Dedifferentiated amniotic fluid mesenchymal stem cell (primary cell): ENCODE results near the gene GLB1L3.

ENCODE experiments used
- DNase-seq: peaks from one replicate; pipeline ENCODE4 v3.0.0-alpha.2; 2016; ENCODE audit errors: extremely low spot score

GLB1L3 gene

DNA sequence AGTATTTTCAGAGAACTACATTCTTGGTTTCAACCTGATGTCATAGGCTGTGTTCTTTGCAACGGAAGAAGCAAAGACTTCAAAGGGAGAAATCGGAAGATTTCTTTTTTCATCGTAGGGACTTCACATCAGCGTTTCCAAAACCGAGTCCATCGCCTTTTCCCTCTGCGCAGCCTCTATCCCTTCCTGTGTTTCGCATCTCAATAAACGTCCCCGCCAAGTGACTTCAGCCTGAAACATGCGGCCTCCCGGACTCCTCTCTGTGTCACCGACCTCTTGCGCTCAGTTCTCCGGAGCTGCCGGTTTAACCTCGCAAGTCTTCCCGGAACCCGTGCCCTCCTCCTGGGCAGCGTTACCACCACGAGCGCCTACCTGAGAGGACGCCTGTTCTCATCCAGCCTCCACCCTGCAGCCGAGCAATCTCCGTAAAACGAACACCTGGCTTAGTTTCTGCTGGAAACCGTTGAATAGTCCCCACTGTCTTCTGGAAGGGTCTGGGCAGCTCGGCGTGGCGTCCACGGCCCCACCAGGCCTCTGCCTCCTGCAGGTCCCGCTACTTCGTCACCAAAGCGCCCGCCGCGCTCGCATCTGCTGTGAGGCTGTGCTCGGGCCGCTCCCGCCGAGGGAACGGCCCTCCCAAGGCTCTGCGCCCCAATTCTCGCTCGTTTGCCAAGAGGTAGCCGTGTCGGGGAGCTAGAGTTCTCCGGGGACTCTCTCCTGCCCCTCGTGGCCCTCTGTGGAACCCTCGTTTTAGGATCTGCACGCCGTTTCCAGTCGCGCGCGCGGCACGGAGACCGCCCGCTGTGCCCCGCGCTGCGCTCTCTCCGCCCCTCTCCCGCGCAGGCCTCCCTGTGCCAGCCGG, at the start of gene GLB1L3:
Gene GLB1L3, plus strand, starts transcription at position 846 of the 862 bp plus-strand sequence. CDS start 362 bp downstream, outside the sequence.
- no peak for DNase-seq

- DNase-seq: no peak
Measured at GRCh38 chr11:134226806-134227325, 49.3 kb upstream of the GLB1L3 start.

DNA sequence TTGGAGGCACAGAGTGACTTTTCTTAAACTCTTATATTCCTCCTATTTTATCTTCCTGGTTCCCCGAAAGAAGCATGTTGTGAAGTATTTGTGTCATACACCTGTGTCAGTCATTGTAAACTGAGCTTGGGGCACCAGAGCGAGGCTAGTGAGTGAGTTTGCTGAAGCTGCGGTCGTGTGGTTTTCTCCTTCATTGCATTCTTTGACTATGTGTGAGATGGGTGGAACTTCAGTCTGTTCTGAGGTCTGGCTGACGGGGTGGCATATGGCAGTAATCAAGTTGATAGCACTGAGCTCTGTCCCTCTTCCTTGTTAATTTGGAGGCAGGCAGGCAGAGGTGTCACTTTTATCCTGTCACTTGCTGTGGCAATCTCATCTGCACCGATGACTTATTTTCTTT, 47.6 kb upstream of the GLB1L3 start:
- no peak for DNase-seq

DNA sequence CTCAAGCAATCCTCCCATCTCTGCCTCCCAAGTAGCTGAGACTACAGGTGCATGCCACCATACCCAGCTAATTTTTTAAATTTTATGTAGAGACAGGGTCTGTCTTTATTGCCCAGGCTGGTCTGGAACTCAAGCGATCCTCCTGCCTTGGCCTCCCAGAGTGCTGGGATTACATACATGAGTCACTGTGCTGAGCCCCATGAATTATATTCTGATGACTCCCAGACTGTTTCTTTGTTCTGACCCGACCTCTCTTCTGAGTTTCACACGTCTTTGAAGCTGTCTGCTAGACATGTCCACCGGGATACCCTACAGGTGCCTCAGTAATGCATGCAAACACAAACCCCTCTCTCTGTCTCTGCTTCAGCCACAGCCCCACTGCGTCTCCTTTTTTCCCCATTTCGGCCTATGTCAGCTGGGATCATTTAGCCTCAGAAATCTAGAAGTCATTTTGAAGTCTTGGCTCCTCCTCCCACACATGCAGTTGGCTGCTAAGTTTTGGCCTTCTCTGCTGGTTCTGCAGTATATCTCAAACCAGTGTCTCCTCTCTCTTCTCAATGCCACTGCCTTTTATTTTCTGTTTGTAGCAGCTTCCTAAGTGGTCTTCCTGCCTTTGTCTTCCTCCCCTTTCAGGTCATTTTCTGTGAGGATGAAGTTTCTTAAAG, 46.9 kb upstream of the GLB1L3 start:
- no peak for DNase-seq

DNA sequence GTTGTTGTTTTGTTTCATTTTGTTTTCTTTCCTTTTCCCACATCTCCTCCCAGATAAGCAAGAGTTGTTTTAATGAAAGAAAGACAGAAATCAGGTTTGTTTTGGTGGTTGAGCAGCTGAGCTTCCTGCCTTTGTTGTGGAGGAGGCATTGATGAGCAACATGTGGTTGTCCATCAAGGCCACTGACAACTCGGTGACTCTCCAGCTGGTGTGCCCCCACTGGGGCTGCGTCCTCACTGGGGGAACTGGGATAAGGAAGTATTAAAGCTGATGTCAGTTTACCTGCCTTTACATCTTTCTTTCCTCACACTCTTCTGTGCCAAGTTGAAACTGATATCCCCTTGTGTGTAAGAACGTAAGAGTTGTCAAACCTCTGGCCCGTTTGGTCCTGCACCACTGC, 45.8 kb upstream of the GLB1L3 start:
- no peak for DNase-seq

DNA sequence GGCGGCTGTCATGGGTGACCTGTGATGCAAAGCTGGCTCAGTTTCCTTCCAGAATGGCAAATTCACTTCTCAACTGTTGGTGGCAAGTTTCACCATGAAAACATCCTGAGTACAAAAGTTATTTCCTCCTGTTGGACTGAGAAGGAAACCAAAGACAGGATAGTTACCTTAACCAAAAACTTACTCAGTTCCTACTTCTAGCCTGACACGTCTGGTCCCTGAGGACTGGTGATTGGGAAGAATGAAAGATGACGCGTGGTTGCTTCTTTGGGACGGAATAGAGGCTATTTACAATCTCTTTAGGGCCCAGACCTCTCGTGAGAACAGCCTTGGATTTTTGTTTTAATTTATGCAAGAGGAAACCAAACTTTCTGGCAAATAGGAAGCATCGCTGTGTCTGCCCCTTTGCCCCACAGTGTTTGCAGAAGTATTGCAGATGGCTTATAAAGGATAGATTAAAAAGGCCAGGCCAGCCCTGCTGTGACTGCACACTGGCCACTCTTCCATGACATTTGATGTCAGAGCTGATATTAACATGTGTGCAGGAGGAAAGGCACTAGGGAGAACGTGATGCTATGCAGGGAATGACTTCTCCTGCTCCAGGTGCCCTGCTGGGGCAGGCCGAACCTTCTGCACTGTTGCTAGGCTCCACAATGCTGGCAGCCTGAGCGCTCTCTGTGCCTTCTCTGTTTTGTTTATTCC, 44.1 kb upstream of the GLB1L3 start:
- DNase-seq: no peak

- DNase-seq: no peak
Measured at GRCh38 chr11:134233729-134234179, 42.4 kb upstream of the GLB1L3 start.

DNA sequence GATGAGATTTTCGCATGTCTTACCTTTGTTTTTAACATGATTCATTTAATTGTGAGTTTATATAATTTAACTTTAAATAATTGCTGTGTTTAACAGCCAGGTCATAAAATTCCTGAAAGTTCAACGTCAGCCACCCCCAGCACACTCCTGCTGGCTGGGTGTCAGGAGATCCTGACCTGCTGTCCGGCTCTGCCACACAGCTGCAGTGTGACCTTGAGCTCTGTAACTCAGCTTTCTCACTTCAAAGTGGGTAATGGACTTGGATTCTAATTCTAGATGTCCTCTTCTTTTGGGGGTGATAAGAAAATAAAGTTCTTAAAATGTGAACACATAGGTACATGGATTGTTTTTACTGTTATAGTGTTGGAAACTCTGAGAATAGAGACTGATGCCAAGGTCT, 40.8 kb upstream of the GLB1L3 start:
- no peak for DNase-seq

GRCh38 chr11:134236834-134237556, 39.2 kb upstream of the GLB1L3 start:
- no peak for DNase-seq

- no peak for DNase-seq
Measured at GRCh38 chr11:134237557-134237922, 38.6 kb upstream of the GLB1L3 start.

DNA sequence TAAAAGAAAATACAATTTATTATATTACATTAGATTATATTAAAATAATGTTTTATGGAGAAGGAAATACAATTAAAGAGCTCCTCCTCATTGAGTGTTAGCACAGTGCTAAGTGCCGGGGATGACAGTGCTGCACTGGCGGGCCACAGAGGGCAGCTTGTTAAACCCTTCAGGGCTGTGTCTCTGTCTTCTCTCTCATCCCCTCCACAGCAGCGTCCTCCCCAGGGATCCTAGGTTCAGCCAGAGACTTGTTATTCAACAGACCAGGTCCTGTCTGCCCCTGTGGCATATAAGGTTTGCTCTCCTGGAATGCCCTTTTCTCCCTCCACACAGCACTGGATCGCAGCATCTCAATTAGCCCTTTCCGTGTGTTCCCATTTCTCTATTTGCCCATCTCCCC, 37.2 kb upstream of the GLB1L3 start:
- DNase-seq: no peak

- DNase-seq: no peak
Measured at GRCh38 chr11:134240592-134240991, 35.6 kb upstream of the GLB1L3 start.

DNA sequence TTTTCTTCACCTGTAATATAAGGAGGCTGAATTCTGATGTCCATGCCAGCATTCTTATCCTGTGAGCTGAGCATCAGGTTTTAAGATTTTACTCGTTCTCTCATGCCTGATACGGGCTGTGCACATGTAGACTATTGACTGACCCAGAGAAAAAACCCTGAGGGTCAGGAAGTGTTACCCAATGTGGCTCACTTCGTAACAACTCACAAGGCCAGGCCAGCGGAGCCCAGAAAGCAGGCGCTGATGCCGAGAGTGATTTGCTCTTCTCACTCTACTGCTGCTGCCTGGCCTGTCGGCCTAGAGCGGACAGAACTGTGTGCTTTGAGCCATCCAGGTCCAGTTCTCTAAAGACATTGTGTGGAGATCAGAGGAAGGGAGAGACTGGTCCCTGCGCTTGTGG, 33.8 kb upstream of the GLB1L3 start:
- DNase-seq: no peak

DNA sequence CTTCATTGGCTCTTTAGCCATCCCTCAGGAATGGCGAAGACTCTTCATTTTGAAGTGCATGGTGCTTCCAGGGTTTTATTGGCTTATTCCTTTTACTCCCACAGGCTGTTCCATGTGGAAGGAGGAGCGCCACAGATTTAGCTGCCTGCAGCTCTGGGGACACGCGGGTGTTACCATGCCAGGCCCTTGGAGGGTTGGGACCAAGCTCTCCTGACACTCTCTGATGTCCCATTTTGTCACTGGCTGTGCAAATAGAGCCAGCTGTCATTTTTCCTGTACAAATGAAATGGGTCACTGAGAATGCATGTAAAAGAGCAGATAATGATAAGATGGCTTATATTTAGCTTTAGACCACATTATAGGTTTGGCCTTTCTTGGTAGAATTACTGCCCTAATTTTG, 32.3 kb upstream of the GLB1L3 start:
- DNase-seq: no peak

DNA sequence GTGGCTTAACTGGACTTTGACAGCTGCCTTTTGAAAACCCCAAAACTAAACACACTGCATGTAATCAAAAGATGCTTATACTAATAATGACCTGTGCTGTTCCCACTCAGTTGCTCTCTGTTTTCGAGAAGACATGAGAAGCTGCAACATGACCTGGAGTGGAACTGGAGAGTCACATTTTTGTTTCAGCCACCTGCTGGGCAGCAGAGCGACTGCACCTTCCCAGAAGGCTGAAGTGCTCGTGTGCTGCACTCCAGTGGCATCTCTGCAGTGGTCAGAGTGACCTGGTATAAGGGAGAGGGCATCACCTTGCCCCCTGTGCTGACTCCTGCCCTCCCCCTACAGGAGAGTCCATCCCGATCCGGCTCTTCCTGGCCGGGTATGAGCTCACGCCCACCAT, 31.6 kb upstream of the GLB1L3 start:
- no peak for DNase-seq

DNA sequence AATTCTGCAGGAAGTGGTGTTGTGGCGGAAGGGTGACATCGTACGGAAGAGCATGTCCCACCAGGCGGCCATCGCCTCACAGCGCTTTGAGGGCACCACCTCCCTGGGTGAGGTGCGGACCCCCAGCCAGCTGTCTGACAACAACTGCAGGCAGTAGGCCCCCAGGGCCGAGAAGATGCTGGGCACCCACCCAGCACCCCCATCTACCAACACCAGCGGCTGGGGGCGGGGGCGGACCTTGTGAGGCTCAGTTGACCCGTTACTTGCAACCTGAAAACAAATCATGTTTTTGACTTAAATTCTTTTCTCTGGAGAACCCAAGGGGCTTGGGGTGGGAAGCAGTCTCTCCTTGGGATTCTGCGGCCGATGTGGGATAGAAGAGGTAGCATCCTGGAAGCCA, 30.7 kb upstream of the GLB1L3 start:
- DNase-seq: no peak

GRCh38 chr11:134246100-134246499, 30.1 kb upstream of the GLB1L3 start:
- DNase-seq: no peak

- no peak for DNase-seq
Measured at GRCh38 chr11:134246678-134247077, 29.5 kb upstream of the GLB1L3 start.

GRCh38 chr11:134248910-134249480, 27.2 kb upstream of the GLB1L3 start:
- DNase-seq: no peak

- no peak for DNase-seq
Measured at GRCh38 chr11:134250246-134250645, 25.9 kb upstream of the GLB1L3 start.

DNA sequence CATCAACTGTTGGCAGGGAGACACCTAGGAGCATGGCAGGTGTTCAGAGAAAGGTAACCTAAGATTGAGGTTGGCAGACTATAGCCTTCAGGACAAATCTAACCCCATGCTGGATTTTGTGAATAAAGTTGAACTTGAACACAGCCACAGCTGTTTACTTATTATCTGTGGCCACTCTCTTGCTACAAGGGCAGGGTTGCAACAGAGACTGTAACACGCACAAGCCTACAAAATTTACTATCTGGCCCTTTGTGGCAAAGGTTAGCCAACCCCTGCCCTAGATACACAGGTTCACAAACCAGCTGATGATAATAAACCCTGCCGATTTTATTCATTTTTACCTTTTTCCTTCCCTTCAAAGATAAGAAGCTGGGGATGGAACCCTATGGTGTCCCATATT, 25.5 kb upstream of the GLB1L3 start:
- no peak for DNase-seq
